ENCODE results near the gene RIMS1. TPM values are rescaled to one million over a fixed set of nuclear protein-coding genes. Genes with fewer than 3 reads are reported as not detected.

Gene RIMS1
- total and polyA plus RNA-seq, 4 donors: 0.09 to 0.17 TPM; not detected in 2

DNA sequence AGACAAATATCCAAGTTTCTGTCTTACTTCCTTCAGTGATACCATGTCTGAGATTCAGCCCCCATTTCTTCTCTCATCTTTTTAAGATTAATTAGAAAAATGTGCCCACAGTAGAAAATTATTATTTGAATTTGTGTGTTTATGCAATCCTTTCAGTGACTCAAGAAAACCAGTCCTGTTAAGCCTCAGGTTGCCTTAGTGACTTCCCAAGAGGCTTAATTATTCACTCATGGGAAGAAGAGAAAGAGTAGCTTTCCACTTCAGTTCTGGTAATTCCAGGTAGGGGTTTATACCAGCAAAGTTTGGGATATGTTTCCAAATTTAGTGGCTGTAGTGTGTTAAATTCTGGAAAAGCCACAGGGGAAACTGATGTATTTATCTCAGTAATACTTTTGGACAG is 149.1 kb downstream of the RIMS1 start:
- no peaks in the 10 kb centered on the region for H3K36me3 ChIP-seq (ENCODE audit: control insufficient read depth in 4 of 4, insufficient read depth in 3 of 4, low read depth in 1 of 4, low read length in 3 of 4)
- H3K4me3 ChIP-seq (ENCODE audit: low read depth in 1 of 3, low read length in 3 of 3): no peak overlapping the region
- H3K9ac ChIP-seq (ENCODE audit: low read depth in 1 of 2, low read length in 2 of 2): no peak overlapping the region
- TF ChIP-seq FOXA1 (IDR thresholded peaks at IDR 0.05): no peak
- H3K9me3 ChIP-seq (ENCODE audit: control insufficient read depth in 4 of 4, low read length in 3 of 4): no peaks in the 10 kb centered on the region
- DNase-seq (ENCODE audit: low spot score): no peak
- no peak overlapping the region for H3K27ac ChIP-seq (ENCODE audit: low read depth in 1 of 2, low read length in 2 of 2)
- H3K4me1 ChIP-seq (ENCODE audit: control insufficient read depth in 4 of 4, insufficient read depth in 4 of 4, low read length in 3 of 4): no peaks in the 10 kb centered on the region
- H3K27me3 ChIP-seq (ENCODE audit: control insufficient read depth in 4 of 4, insufficient read depth in 4 of 4, low read length in 3 of 4): peaks cover 0 to 2% (median 0%) of the 10 kb centered on the region in 4 donors

DNA sequence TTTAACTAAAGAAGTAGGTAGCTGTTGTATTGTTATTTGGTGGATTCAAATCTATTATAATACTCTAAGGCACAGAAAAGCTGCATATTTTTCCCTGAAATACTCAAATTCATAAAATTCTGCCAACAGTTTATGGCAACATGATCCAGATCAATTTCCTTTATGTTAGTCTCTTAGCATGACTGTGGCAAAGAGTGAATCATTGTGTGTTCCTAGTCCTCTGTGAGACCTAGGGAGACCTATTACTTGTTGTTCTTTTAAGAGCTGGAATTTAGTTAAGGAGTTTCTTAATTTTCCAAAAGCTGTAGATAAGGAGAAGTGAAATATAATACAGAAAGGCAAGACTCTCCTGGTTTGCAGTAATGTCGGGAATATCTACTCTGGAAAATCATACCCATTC is 149.6 kb downstream of the RIMS1 start:
- TF ChIP-seq FOXA2 (IDR thresholded peaks at IDR 0.05) (no peak), JUND (IDR thresholded peaks at IDR 0.05) (no peak), FOXA1 (IDR thresholded peaks at IDR 0.05) (no peak), RAD21 (IDR thresholded peaks at IDR 0.05) (no peak), MAX (IDR thresholded peaks at IDR 0.05) (no peak), TAF1 (conservative IDR thresholded peaks at IDR 0.05) (no peak), GABPA (IDR thresholded peaks at IDR 0.05 in 1 of 2, conservative IDR thresholded peaks at IDR 0.05 in 1 of 2) (no peak), NR2F2 (IDR thresholded peaks at IDR 0.05) (no peak), HNF4G (IDR thresholded peaks at IDR 0.05) (no peak), SP1 (IDR thresholded peaks at IDR 0.05) (no peak), RXRA (IDR thresholded peaks at IDR 0.05) (no peak), EGR1 (IDR thresholded peaks at IDR 0.05; ENCODE audit: low read depth in 2 of 2) (no peak)
- no peak overlapping the region for H3K4me3 ChIP-seq (ENCODE audit: low read depth in 1 of 3, low read length in 3 of 3)

DNA sequence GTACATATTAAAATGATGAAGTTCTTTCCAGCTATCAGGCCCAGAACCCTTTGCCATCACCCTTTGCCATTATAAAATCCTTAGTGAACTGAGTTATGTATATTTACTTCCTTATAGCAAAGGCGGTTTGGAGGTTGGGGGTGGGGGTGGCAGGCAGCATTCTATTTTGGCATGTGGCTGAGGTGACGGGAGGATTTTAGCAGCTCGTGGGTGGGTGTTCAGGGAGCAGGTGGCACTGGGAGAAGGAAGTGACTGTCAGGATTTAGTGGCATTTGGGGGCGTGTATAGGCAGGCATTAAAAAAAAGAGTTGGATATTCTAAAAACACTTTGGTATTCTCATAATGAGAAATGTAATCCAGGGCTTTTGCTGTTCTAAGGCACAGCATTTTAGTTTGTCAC is 150.7 kb downstream of the RIMS1 start:
- H3K4me1 ChIP-seq (ENCODE audit: control insufficient read depth in 4 of 4, insufficient read depth in 4 of 4, low read length in 3 of 4): no peaks in the 10 kb centered on the region
- no peak overlapping the region for H3K27ac ChIP-seq (ENCODE audit: low read depth in 1 of 2, low read length in 2 of 2)
- no peak for TF ChIP-seq SP1 (IDR thresholded peaks at IDR 0.05)
- no peak for TF ChIP-seq MAX (IDR thresholded peaks at IDR 0.05)
- no peak for TF ChIP-seq TAF1 (conservative IDR thresholded peaks at IDR 0.05)
- TF ChIP-seq FOXA2 (IDR thresholded peaks at IDR 0.05): no peak
- TF ChIP-seq HNF4A (conservative IDR thresholded peaks at IDR 0.05): no peak
- no peak for TF ChIP-seq RXRA (IDR thresholded peaks at IDR 0.05)
- TF ChIP-seq HNF4G (IDR thresholded peaks at IDR 0.05): no peak
- no peak for TF ChIP-seq GABPA (IDR thresholded peaks at IDR 0.05 in 1 of 2, conservative IDR thresholded peaks at IDR 0.05 in 1 of 2)
- TF ChIP-seq FOXA1 (IDR thresholded peaks at IDR 0.05): no peak
- TF ChIP-seq, protein P1, sequence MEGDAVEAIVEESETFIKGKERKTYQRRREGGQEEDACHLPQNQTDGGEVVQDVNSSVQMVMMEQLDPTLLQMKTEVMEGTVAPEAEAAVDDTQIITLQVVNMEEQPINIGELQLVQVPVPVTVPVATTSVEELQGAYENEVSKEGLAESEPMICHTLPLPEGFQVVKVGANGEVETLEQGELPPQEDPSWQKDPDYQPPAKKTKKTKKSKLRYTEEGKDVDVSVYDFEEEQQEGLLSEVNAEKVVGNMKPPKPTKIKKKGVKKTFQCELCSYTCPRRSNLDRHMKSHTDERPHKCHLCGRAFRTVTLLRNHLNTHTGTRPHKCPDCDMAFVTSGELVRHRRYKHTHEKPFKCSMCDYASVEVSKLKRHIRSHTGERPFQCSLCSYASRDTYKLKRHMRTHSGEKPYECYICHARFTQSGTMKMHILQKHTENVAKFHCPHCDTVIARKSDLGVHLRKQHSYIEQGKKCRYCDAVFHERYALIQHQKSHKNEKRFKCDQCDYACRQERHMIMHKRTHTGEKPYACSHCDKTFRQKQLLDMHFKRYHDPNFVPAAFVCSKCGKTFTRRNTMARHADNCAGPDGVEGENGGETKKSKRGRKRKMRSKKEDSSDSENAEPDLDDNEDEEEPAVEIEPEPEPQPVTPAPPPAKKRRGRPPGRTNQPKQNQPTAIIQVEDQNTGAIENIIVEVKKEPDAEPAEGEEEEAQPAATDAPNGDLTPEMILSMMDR (IDR thresholded peaks at IDR 0.05; ENCODE audit: low read depth, low read length, missing input control): no peak
- TF ChIP-seq, protein P2, sequence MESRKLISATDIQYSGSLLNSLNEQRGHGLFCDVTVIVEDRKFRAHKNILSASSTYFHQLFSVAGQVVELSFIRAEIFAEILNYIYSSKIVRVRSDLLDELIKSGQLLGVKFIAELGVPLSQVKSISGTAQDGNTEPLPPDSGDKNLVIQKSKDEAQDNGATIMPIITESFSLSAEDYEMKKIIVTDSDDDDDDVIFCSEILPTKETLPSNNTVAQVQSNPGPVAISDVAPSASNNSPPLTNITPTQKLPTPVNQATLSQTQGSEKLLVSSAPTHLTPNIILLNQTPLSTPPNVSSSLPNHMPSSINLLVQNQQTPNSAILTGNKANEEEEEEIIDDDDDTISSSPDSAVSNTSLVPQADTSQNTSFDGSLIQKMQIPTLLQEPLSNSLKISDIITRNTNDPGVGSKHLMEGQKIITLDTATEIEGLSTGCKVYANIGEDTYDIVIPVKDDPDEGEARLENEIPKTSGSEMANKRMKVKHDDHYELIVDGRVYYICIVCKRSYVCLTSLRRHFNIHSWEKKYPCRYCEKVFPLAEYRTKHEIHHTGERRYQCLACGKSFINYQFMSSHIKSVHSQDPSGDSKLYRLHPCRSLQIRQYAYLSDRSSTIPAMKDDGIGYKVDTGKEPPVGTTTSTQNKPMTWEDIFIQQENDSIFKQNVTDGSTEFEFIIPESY (IDR thresholded peaks at IDR 0.05): no peak
- TF ChIP-seq NR2F2 (IDR thresholded peaks at IDR 0.05): no peak
- TF ChIP-seq YY1 (IDR thresholded peaks at IDR 0.05): no peak
- no peak for TF ChIP-seq REST (IDR thresholded peaks at IDR 0.05)
- TF ChIP-seq, protein P3, sequence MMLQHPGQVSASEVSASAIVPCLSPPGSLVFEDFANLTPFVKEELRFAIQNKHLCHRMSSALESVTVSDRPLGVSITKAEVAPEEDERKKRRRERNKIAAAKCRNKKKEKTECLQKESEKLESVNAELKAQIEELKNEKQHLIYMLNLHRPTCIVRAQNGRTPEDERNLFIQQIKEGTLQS (IDR thresholded peaks at IDR 0.05): no peak
- no peak for TF ChIP-seq JUND (IDR thresholded peaks at IDR 0.05)
- TF ChIP-seq RAD21 (IDR thresholded peaks at IDR 0.05): no peak
- TF ChIP-seq EGR1 (IDR thresholded peaks at IDR 0.05; ENCODE audit: low read depth in 2 of 2): no peak
- H3K4me3 ChIP-seq (ENCODE audit: low read depth in 1 of 3, low read length in 3 of 3): no peak overlapping the region
- peaks cover 0 to 2% (median 0%) of the 10 kb centered on the region in 4 donors for H3K27me3 ChIP-seq (ENCODE audit: control insufficient read depth in 4 of 4, insufficient read depth in 4 of 4, low read length in 3 of 4)
- H3K36me3 ChIP-seq (ENCODE audit: control insufficient read depth in 4 of 4, insufficient read depth in 3 of 4, low read depth in 1 of 4, low read length in 3 of 4): no peaks in the 10 kb centered on the region
- no peak for DNase-seq (ENCODE audit: low spot score)
- WGBS: 49% methylated on average over 4 of the region's 4 CpGs
- H3K9me3 ChIP-seq (ENCODE audit: control insufficient read depth in 4 of 4, low read length in 3 of 4): no peaks in the 10 kb centered on the region
- H3K9ac ChIP-seq (ENCODE audit: low read depth in 1 of 2, low read length in 2 of 2): no peak overlapping the region

More for the DNA sequence above, 149.6 kb downstream of the RIMS1 start:
- Histone ChIP-seq H3K9ac (ENCODE audit: low read depth in 1 of 2, low read length in 2 of 2) (no peak overlapping the region), H3K36me3 (ENCODE audit: control insufficient read depth in 4 of 4, insufficient read depth in 3 of 4, low read depth in 1 of 4, low read length in 3 of 4) (no peaks in the 10 kb centered on the region), H3K27me3 (ENCODE audit: control insufficient read depth in 4 of 4, insufficient read depth in 4 of 4, low read length in 3 of 4) (peaks cover 0 to 2% (median 0%) of the 10 kb centered on the region in 4 donors), H3K27ac (ENCODE audit: low read depth in 1 of 2, low read length in 2 of 2) (no peak overlapping the region), H3K9me3 (ENCODE audit: control insufficient read depth in 4 of 4, low read length in 3 of 4) (no peaks in the 10 kb centered on the region), H3K4me1 (ENCODE audit: control insufficient read depth in 4 of 4, insufficient read depth in 4 of 4, low read length in 3 of 4) (no peaks in the 10 kb centered on the region)
- 91% methylated on average over 1 of the region's 1 CpG for WGBS
- DNase-seq (ENCODE audit: low spot score): no peak

All from liver (tissue), 9 donors.